ENCODE measurements around the gene ADK. TPM values are rescaled to one million over a fixed set of nuclear protein-coding genes. Genes with fewer than 3 reads are reported as not detected.

ADK gene
- total RNA-seq, 1 donor from 2014 or later, result 26.2 TPM

- no peaks in the 10 kb centered on the region for H3K9me3 Mint-ChIP-seq
- H3K27me3 Mint-ChIP-seq (ENCODE audit: low read depth), result no peaks in the 10 kb centered on the region
- no peak overlapping the region for H3K4me3 Mint-ChIP-seq
- no peak for TF ChIP-seq CTCF (IDR thresholded peaks at IDR 0.05; ENCODE audit: unreplicated experiment)
- peaks cover 13% of the 10 kb centered on the region for H3K36me3 Mint-ChIP-seq
- peak overlapping the region; percentile 26 for H3K27ac Mint-ChIP-seq
- H3K4me1 Mint-ChIP-seq, result peaks cover 2% of the 10 kb centered on the region
- DNase-seq (ENCODE audit: low spot score in 2 of 2, unreplicated experiment in 2 of 2), result no peak
Observed at GRCh38 chr10:74672430-74673165, 521.6 kb downstream of the ADK start.

- Mint-ChIP-seq H3K4me1 (peaks cover 2% of the 10 kb centered on the region), H3K36me3 (peaks cover 14% of the 10 kb centered on the region), H3K27ac (no peak overlapping the region), H3K9me3 (no peaks in the 10 kb centered on the region), H3K27me3 (ENCODE audit: low read depth) (no peaks in the 10 kb centered on the region), H3K4me3 (no peak overlapping the region)
- no peak for DNase-seq (ENCODE audit: low spot score in 2 of 2, unreplicated experiment in 2 of 2)
- no peak for TF ChIP-seq CTCF (IDR thresholded peaks at IDR 0.05; ENCODE audit: unreplicated experiment)
Observed at GRCh38 chr10:74674927-74675326, 523.9 kb downstream of the ADK start.

GRCh38 chr10:74675484-74675883 lies 524.5 kb downstream of the ADK start:
- Mint-ChIP-seq H3K27ac (no peak overlapping the region), H3K9me3 (no peaks in the 10 kb centered on the region), H3K4me1 (no peaks in the 10 kb centered on the region), H3K36me3 (peaks cover 14% of the 10 kb centered on the region), H3K27me3 (ENCODE audit: low read depth) (no peaks in the 10 kb centered on the region), H3K4me3 (no peak overlapping the region)
- no peak for TF ChIP-seq CTCF (IDR thresholded peaks at IDR 0.05; ENCODE audit: unreplicated experiment)
- DNase-seq (ENCODE audit: low spot score in 2 of 2, unreplicated experiment in 2 of 2), result no peak

GRCh38 chr10:74677951-74678350 lies 526.9 kb downstream of the ADK start:
- DNase-seq (ENCODE audit: low spot score in 2 of 2, unreplicated experiment in 2 of 2), result no peak
- H3K36me3 Mint-ChIP-seq, result peaks cover 12% of the 10 kb centered on the region
- TF ChIP-seq CTCF (IDR thresholded peaks at IDR 0.05; ENCODE audit: unreplicated experiment), result no peak
- H3K4me1 Mint-ChIP-seq, result peaks cover under 1% of the 10 kb centered on the region
- H3K9me3 Mint-ChIP-seq, result no peaks in the 10 kb centered on the region
- no peak overlapping the region for H3K27ac Mint-ChIP-seq
- no peak overlapping the region for H3K4me3 Mint-ChIP-seq
- H3K27me3 Mint-ChIP-seq (ENCODE audit: low read depth), result no peaks in the 10 kb centered on the region

GRCh38 chr10:74681917-74682627 lies 531.1 kb downstream of the ADK start:
- DNase-seq (ENCODE audit: low spot score in 2 of 2, unreplicated experiment in 2 of 2), result no peak

More at GRCh38 chr10:74681917-74682627, 531.1 kb downstream of the ADK start:
- Mint-ChIP-seq H3K4me3 (no peak overlapping the region), H3K9me3 (no peaks in the 10 kb centered on the region), H3K27me3 (ENCODE audit: low read depth) (no peaks in the 10 kb centered on the region), H3K4me1 (peaks cover 17% of the 10 kb centered on the region), H3K36me3 (peaks cover 2% of the 10 kb centered on the region), H3K27ac (no peak overlapping the region)
- no peak for TF ChIP-seq CTCF (IDR thresholded peaks at IDR 0.05; ENCODE audit: unreplicated experiment)

All from mesothelial cell of epicardium (in vitro differentiated cells).